Measurements from ENCODE around the gene GOLIM4. TPM values are rescaled to one million over a fixed set of nuclear protein-coding genes. Genes with fewer than 3 reads are reported as not detected.
A peak's percentile ranks its signal among the peaks of the same experiment; 100 is the strongest.

The GOLIM4 gene
- total and polyA plus RNA-seq, 11 donors = 31.5 to 106 (median 65.5) TPM

DNA sequence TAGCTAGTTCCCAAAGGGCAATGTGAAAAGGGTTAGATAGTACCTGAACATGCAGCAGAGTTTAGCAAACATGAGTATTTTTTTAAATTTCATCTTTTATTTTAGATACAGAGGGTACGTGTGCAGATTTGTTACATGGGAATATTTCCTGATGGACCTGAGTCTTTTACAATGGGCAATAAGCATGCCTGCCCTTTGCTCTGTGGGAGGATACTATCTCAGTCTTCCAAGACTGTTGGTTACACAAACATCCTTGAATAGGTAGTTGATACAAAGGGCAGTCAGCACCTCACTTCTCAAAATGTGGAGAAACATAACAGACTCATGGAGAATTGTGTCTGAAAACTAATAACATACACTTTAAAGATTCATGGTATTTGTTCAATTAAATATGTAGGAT lies 103.3 kb downstream of the GOLIM4 start:
- Histone ChIP-seq H3K27me3 (no peaks in the 10 kb centered on the region), H3K4me3 (no peak overlapping the region), H3K36me3 (no peaks in the 10 kb centered on the region), H3K9me3 (no peaks in the 10 kb centered on the region), H3K4me1 (peaks cover 0 to 7% (median 0%) of the 10 kb centered on the region in 12 donors), H3K27ac (no peak overlapping the region)
- intact Hi-C loops (cut with DNase I) = no loop called here
- ATAC-seq (no peak), DNase-seq (no peak)
- TF ChIP-seq, protein P1, sequence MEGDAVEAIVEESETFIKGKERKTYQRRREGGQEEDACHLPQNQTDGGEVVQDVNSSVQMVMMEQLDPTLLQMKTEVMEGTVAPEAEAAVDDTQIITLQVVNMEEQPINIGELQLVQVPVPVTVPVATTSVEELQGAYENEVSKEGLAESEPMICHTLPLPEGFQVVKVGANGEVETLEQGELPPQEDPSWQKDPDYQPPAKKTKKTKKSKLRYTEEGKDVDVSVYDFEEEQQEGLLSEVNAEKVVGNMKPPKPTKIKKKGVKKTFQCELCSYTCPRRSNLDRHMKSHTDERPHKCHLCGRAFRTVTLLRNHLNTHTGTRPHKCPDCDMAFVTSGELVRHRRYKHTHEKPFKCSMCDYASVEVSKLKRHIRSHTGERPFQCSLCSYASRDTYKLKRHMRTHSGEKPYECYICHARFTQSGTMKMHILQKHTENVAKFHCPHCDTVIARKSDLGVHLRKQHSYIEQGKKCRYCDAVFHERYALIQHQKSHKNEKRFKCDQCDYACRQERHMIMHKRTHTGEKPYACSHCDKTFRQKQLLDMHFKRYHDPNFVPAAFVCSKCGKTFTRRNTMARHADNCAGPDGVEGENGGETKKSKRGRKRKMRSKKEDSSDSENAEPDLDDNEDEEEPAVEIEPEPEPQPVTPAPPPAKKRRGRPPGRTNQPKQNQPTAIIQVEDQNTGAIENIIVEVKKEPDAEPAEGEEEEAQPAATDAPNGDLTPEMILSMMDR (IDR thresholded peaks at IDR 0.05) = no peak
- no peak for TF ChIP-seq POLR2A (IDR thresholded peaks at IDR 0.05)
- WGBS, 4 donors = 85 to 94% (median 88%) methylated on average over 1 of the region's 1 CpG

GRCh38 chr3:167991213-167991612 lies 104.5 kb downstream of the GOLIM4 start:
- TF ChIP-seq, protein P1 (IDR thresholded peaks at IDR 0.05) = no peak
- no peak for TF ChIP-seq POLR2A (IDR thresholded peaks at IDR 0.05)
- H3K9me3 ChIP-seq = peaks cover 0 to 5% (median 0%) of the 10 kb centered on the region in 12 donors
- no peak overlapping the region for H3K27ac ChIP-seq
- WGBS, 4 donors = 77 to 91% (median 88%) methylated on average over 6 of the region's 6 CpGs
- ATAC-seq (no peak), DNase-seq (no peak)
- intact Hi-C loops (cut with DNase I) = no loop called here
- no peaks in the 10 kb centered on the region for H3K36me3 ChIP-seq
- H3K4me1 ChIP-seq = peaks cover 0 to 7% (median 0%) of the 10 kb centered on the region in 12 donors
- H3K4me3 ChIP-seq = no peak overlapping the region
- H3K27me3 ChIP-seq = no peaks in the 10 kb centered on the region

DNA sequence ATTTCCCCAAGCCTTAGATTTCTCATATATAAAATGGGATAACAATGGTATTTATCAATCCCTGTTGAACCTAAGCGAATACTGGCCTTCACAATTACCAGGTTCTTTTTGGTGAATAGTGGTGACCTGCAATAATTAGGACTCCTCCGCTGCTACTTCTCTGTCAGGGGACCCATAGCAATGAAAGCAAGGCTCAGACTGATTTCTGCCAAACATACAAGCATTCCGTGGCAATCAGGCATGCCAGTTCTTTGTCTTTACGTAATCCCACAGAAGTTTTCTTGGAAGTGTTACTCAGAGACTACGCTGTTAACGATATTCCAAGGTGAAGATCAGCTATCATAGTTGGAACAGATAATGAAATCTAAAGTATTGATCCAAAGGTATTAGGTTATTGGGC lies 105.7 kb downstream of the GOLIM4 start:
- Histone ChIP-seq H3K36me3 (no peaks in the 10 kb centered on the region), H3K27ac (peak overlapping the region in 4 of 12 donors; percentile 17 to 47 (median 28)), H3K4me1 (peaks cover 0 to 7% (median 0%) of the 10 kb centered on the region in 12 donors), H3K9me3 (peaks cover 0 to 7% (median 0%) of the 10 kb centered on the region in 12 donors), H3K4me3 (no peak overlapping the region), H3K27me3 (no peaks in the 10 kb centered on the region)
- ATAC-seq = peak in 3 of 4 donors; percentile 37 to 42 (median 40)
- 51 to 66% (median 57%) methylated on average over 6 of the region's 6 CpGs for WGBS, 4 donors
- intact Hi-C loops (cut with DNase I) = no loop called here
- DNase-seq = no peak
- TF ChIP-seq POLR2A (IDR thresholded peaks at IDR 0.05) = no peak
- TF ChIP-seq, protein P1 (IDR thresholded peaks at IDR 0.05) = no peak

DNA sequence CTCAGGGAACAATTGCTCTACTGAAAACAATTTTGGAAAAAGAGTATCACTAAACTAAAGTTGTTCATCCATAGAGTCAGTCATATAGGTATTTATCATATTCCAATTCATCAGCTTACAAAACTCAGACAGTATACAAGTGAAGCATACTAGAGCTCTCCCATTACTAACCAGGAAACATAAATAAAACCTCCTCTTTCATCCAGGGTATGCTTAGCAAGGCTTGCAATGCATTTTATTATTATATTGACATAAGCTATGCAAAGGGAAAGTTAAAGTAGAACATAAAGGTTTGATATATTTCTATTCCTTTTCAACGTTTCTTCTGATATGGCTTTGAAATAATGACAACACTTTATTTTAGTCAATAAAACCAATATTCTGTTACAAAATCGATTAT lies 106.7 kb downstream of the GOLIM4 start:
- no peak for TF ChIP-seq POLR2A (IDR thresholded peaks at IDR 0.05)
- TF ChIP-seq, protein P1 (IDR thresholded peaks at IDR 0.05) = no peak
- intact Hi-C loops (cut with DNase I) = no loop called here
- H3K4me1 ChIP-seq = peaks cover 0 to 7% (median 0%) of the 10 kb centered on the region in 12 donors

More for the DNA sequence above, 106.7 kb downstream of the GOLIM4 start:
- 36 to 45% (median 40%) methylated on average over 2 of the region's 2 CpGs for WGBS, 4 donors
- DNase-seq = no peak
- no peaks in the 10 kb centered on the region for H3K36me3 ChIP-seq
- H3K27me3 ChIP-seq = no peaks in the 10 kb centered on the region
- H3K4me3 ChIP-seq = no peak overlapping the region
- peaks cover 0 to 7% (median 0%) of the 10 kb centered on the region in 12 donors for H3K9me3 ChIP-seq
- peak overlapping the region in 4 of 12 donors; percentile 17 to 28 (median 24) for H3K27ac ChIP-seq
- ATAC-seq = no peak
